Measurements from ENCODE around the gene PGF.

The PGF gene

GRCh38 chr14:74948228-74949175 is 6.9 kb downstream of the PGF start:
- no peak for TF ChIP-seq CTCF (IDR thresholded peaks at IDR 0.05; ENCODE audit: low read depth, low read length, missing control alignments)
- no peak for DNase-seq (ENCODE audit: low read depth)
- in situ Hi-C loops (cut with HindIII; ENCODE audit: low sequenced_read_pairs): no loop called here
- H3K4me3 ChIP-seq (ENCODE audit: low read depth, low read length): no peak overlapping the region

- in situ Hi-C loops (cut with HindIII; ENCODE audit: low sequenced_read_pairs): no loop called here
- no peak for TF ChIP-seq CTCF (IDR thresholded peaks at IDR 0.05; ENCODE audit: low read depth, low read length, missing control alignments)
- no peak overlapping the region for H3K4me3 ChIP-seq (ENCODE audit: low read depth, low read length)
- no peak for DNase-seq (ENCODE audit: low read depth)
Measured at GRCh38 chr14:74947353-74948227, 7.8 kb downstream of the PGF start.

- DNase-seq (ENCODE audit: low read depth): no peak
- in situ Hi-C loops (cut with HindIII; ENCODE audit: low sequenced_read_pairs): no loop called here
Measured at GRCh38 chr14:74946659-74947281, 8.6 kb downstream of the PGF start.

DNA sequence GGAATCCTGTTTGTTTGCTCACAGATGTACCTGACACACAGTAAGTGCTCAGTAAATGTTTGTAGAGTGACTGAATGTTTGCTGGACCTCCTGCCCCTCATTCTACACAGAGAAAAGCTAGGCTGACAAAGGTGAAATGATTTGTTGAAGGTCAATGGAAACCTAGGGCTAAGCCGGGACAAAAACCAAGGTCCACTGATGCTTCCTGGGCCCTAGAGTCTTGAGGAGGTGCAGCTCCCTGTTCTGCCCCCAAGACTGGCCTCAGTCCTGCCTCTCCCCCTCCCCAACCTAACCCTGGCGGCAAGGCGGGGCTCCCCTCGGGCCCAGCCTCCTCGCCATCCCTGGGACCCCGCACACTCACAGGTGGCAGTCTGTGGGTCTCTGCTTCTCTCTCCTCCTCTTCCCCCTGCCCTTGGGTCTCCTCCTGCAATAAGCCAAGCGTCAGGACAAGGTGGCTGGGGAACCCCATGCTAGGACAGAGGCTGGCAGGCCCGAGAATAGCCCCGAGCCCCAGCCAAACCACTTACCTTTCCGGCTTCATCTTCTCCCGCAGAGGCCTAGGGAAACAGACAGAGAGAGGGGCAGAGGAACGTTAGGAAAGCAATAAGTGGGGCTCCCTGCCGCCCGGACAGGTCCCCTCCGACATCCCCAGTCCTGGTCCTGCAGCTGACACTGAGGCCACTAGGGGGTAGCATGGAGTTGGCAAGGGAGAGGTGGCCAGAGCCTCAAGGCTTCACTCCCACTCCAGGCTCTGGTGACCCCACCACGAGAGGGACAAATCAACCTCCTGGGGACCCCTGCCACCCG is 9.3 kb downstream of the PGF start:
- TF ChIP-seq CTCF (IDR thresholded peaks at IDR 0.05; ENCODE audit: low read depth, low read length, missing control alignments): peak; percentile 97
- no peak for DNase-seq (ENCODE audit: low read depth)
- in situ Hi-C loops (cut with HindIII; ENCODE audit: low sequenced_read_pairs): no loop called here
- H3K4me3 ChIP-seq (ENCODE audit: low read depth, low read length): no peak overlapping the region

More at GRCh38 chr14:74946659-74947281, 8.6 kb downstream of the PGF start:
- TF ChIP-seq CTCF (IDR thresholded peaks at IDR 0.05; ENCODE audit: low read depth, low read length, missing control alignments): no peak
- no peak overlapping the region for H3K4me3 ChIP-seq (ENCODE audit: low read depth, low read length)

GRCh38 chr14:74945261-74945851 is 10.0 kb downstream of the PGF start:
- peak; percentile 69 for TF ChIP-seq CTCF (IDR thresholded peaks at IDR 0.05; ENCODE audit: low read depth, low read length, missing control alignments)
- DNase-seq (ENCODE audit: low read depth): no peak
- in situ Hi-C loops (cut with HindIII; ENCODE audit: low sequenced_read_pairs): no loop called here
- no peak overlapping the region for H3K4me3 ChIP-seq (ENCODE audit: low read depth, low read length)

Measured in astrocyte of the cerebellum (primary cell).